H1 (cell line): ENCODE results near the gene ASXL1. TPM values are rescaled to one million over a fixed set of nuclear protein-coding genes. Genes with fewer than 3 reads are reported as not detected.

Source experiments
- CTCF ChIA-PET: fragments of 300-600 bp; sonication (Branson Sonifier 250); formaldehyde crosslinking; loops from one replicate; lab custom pipeline; 2021; ENCODE audit not compliant: partially characterized antibody; lab: Charles Lee
- POLR2A ChIA-PET: fragments of 300-600 bp; sonication (Branson Sonifier 250); formaldehyde crosslinking; loops from one replicate; lab custom pipeline; 2021; ENCODE audit warnings: inconsistent platforms; ENCODE audit not compliant: partially characterized antibody; lab: Charles Lee
- DNase-seq, 2 experiments: peaks; one replicate each; pipeline versions ENCODE4 v3.0.0 to v3.0.0-alpha.2; 2010 to 2022; ENCODE audit warnings: low spot score in 2 of 2, low read depth in 1 of 2, mixed read lengths in 1 of 2
- FAIRE-seq: peaks from 2 replicates; lab custom pipeline; 2011; peaks lifted over from hg19 to GRCh38; lab: Jason Lieb, UNC
- H2AFZ ChIP-seq: 2 replicates; pipeline ENCODE4 v1.8.1; 2012; ENCODE audit warnings: low read length, inconsistent platforms
- H2AK5ac ChIP-seq: 2 replicates; pipeline ENCODE4 v1.6.1; 2013; ENCODE audit warnings: low read depth, low read length
- H2BK120ac ChIP-seq: replicated peaks from 2 replicates; pipeline ENCODE3; 2013; ENCODE audit warnings: low read depth, low read length, inconsistent platforms
- H2BK12ac ChIP-seq: 2 replicates; pipeline ENCODE4 v1.6.1; 2013; ENCODE audit warnings: low read depth, low read length
- H2BK15ac ChIP-seq: 2 replicates; pipeline ENCODE4 v1.6.1; 2013; ENCODE audit warnings: low read length
- H2BK20ac ChIP-seq: 2 replicates; pipeline ENCODE4 v1.6.1; 2013; ENCODE audit warnings: low read length
- H2BK5ac ChIP-seq: 2 replicates; pipeline ENCODE4 v1.6.1; 2013; ENCODE audit warnings: low read depth, low read length
- H3K14ac ChIP-seq: 2 replicates; pipeline ENCODE4 v1.6.1; 2013; ENCODE audit warnings: inconsistent platforms; ENCODE audit not compliant: insufficient read length
- H3K18ac ChIP-seq: 2 replicates; pipeline ENCODE4 v1.6.1; 2013; ENCODE audit warnings: low read length; ENCODE audit errors: extremely low read depth
- H3K23ac ChIP-seq: 2 replicates; pipeline ENCODE4 v1.6.1; 2013; ENCODE audit warnings: inconsistent platforms; ENCODE audit not compliant: insufficient read length
- H3K23me2 ChIP-seq: 2 replicates; pipeline ENCODE4 v1.6.1; 2013; ENCODE audit warnings: low read depth, low read length
- H3K27ac ChIP-seq: 2 replicates; pipeline ENCODE4 v1.6.1; 2011; ENCODE audit warnings: low read depth, low read length, inconsistent platforms
- H3K27me3 ChIP-seq, 4 experiments: replicated peaks in 1 of 4; 1 replicate in 1 of 4; 2 replicates in 3 of 4; pipeline versions ENCODE4 v1.6.1 to v1.8.1; 2011 to 2013; ENCODE audit warnings: low read length in 3 of 4, mild to moderate bottlenecking in 3 of 4, inconsistent platforms in 2 of 4, mixed read lengths in 2 of 4, moderate library complexity in 1 of 4; ENCODE audit not compliant: control insufficient read depth in 3 of 4, insufficient read depth in 3 of 4; ENCODE audit errors: extremely low read depth in 1 of 4
- H3K36me3 ChIP-seq, 4 experiments: 2 replicates each; pipeline versions ENCODE4 v1.6.1 to v1.8.1; 2011 to 2013; ENCODE audit warnings: mild to moderate bottlenecking in 4 of 4, low read length in 3 of 4, moderate library complexity in 2 of 4, control low read depth in 1 of 4, inconsistent platforms in 1 of 4; ENCODE audit not compliant: insufficient read depth in 4 of 4, control insufficient read depth in 2 of 4
- H3K4ac ChIP-seq: replicated peaks from 2 replicates; pipeline ENCODE3; 2013; ENCODE audit warnings: low read length, low read depth, mixed read lengths, inconsistent platforms; ENCODE audit not compliant: insufficient read length
- H3K4me1 ChIP-seq, 4 experiments: replicated peaks in 1 of 4; 1 replicate in 1 of 4; 2 replicates in 3 of 4; pipeline versions ENCODE4 v1.6.1 to v1.8.1; 2011 to 2013; ENCODE audit warnings: low read length in 3 of 4, inconsistent platforms in 2 of 4, mixed read lengths in 1 of 4; ENCODE audit not compliant: insufficient read depth in 4 of 4, control insufficient read depth in 3 of 4
- H3K4me2 ChIP-seq, 2 experiments: 2 replicates each; pipeline versions ENCODE4 v1.6.1 to v1.8.1; 2011 to 2013; ENCODE audit warnings: low read depth in 2 of 2, low read length in 2 of 2, control low read depth in 1 of 2, inconsistent platforms in 1 of 2, mild to moderate bottlenecking in 1 of 2; ENCODE audit not compliant: insufficient read depth in 1 of 2
- H3K4me3 ChIP-seq, 4 experiments: fragments of 200-600, 300-600 bp in 1 of 4; sonication (generic), shearing (Covaris generic), sonication (Bioruptor Twin) in 1 of 4; 2 replicates each; pipeline versions ENCODE4 v1.5.1 to v1.8.1; 2011 to 2016; ENCODE audit warnings: low read length in 4 of 4, low read depth in 3 of 4, control low read depth in 2 of 4, inconsistent platforms in 2 of 4, mild to moderate bottlenecking in 2 of 4, mixed read lengths in 1 of 4, moderate library complexity in 1 of 4; ENCODE audit not compliant: insufficient read depth in 2 of 4; ENCODE audit errors: extremely low read depth in 1 of 4
- H3K56ac ChIP-seq: replicated peaks from 2 replicates; pipeline ENCODE3; 2013; ENCODE audit warnings: low read depth, mild to moderate bottlenecking, mixed read lengths, low read length, inconsistent platforms; ENCODE audit not compliant: insufficient read length
- H3K79me1 ChIP-seq: 2 replicates; pipeline ENCODE4 v1.6.1; 2013; ENCODE audit warnings: low read depth, low read length, control low read depth
- H3K79me2 ChIP-seq, 2 experiments: 2 replicates each; pipeline versions ENCODE4 v1.6.1 to v1.8.1; 2012 to 2013; ENCODE audit warnings: low read length in 2 of 2, mild to moderate bottlenecking in 2 of 2, inconsistent platforms in 1 of 2; ENCODE audit not compliant: insufficient read depth in 2 of 2, control insufficient read depth in 1 of 2
- H3K9ac ChIP-seq, 4 experiments: replicated peaks in 1 of 4; 1 replicate in 1 of 4; 2 replicates in 3 of 4; pipeline versions ENCODE4 v1.6.1 to v1.8.1; 2011 to 2013; ENCODE audit warnings: low read depth in 3 of 4, low read length in 3 of 4, control low read depth in 2 of 4, mild to moderate bottlenecking in 2 of 4, moderate library complexity in 2 of 4, inconsistent platforms in 1 of 4; ENCODE audit errors: extremely low read depth in 1 of 4
- H3K9me3 ChIP-seq, 2 experiments: 2 replicates each; pipeline versions ENCODE4 v1.6.1 to v1.8.1; 2012 to 2013; ENCODE audit warnings: mild to moderate bottlenecking in 2 of 2, moderate library complexity in 2 of 2, control low read depth in 1 of 2, inconsistent platforms in 1 of 2, low read depth in 1 of 2, low read length in 1 of 2, mixed read lengths in 1 of 2; ENCODE audit not compliant: insufficient read depth in 2 of 2
- H4K20me1 ChIP-seq, 2 experiments: replicated peaks in 1 of 2; 2 replicates each; pipeline versions ENCODE3 to v1.8.1; 2011 to 2013; ENCODE audit warnings: inconsistent platforms in 2 of 2, low read length in 2 of 2, mild to moderate bottlenecking in 1 of 2; ENCODE audit not compliant: insufficient read depth in 2 of 2, control insufficient read depth in 1 of 2
- H4K5ac ChIP-seq: 2 replicates; pipeline ENCODE4 v1.6.1; 2013; ENCODE audit warnings: low read length, low read depth, mixed read lengths, inconsistent platforms; ENCODE audit not compliant: insufficient read length
- H4K8ac ChIP-seq: 2 replicates; pipeline ENCODE4 v1.8.0; 2013; ENCODE audit warnings: mild to moderate bottlenecking, moderate library complexity, low read length, inconsistent platforms; ENCODE audit not compliant: insufficient read depth; ENCODE audit errors: extremely low read depth
- H4K91ac ChIP-seq: replicated peaks from 2 replicates; pipeline ENCODE3; 2013; ENCODE audit warnings: low read length, mixed read lengths, inconsistent platforms; ENCODE audit not compliant: insufficient read length
- RAD21 ChIP-seq, 2 experiments: IDR thresholded peaks in 1 of 2; conservative IDR thresholded peaks in 1 of 2; 2 replicates each; pipeline ENCODE4 v1.6.1; 2011; ENCODE audit warnings: low read depth in 2 of 2, low read length in 2 of 2, improper control_type of control experiment in 1 of 2, inconsistent platforms in 1 of 2, mild to moderate bottlenecking in 1 of 2, moderate library complexity in 1 of 2
- SIRT6 ChIP-seq: IDR thresholded peaks from one replicate; pipeline ENCODE4 v1.7.1; 2012; ENCODE audit warnings: low read length, inconsistent platforms
- SP2 ChIP-seq: IDR thresholded peaks from 2 replicates; pipeline ENCODE4 v1.6.1; 2012; ENCODE audit warnings: mild to moderate bottlenecking, low read length, inconsistent platforms
- WGBS, 2 experiments: shearing (Covaris generic) in 1 of 2; methylation state at CpG; one replicate each; pipeline versions ENCODE4 v1.1.6 to v1.1.7; 2013 to 2015; ENCODE audit warnings: low lambda C conversion rate in 2 of 2, mixed read lengths in 2 of 2, inconsistent platforms in 1 of 2, low coverage in 1 of 2, missing lambda C conversion rate in 1 of 2; ENCODE audit not compliant: insufficient replicate concordance in 2 of 2, insufficient coverage in 1 of 2, insufficient read length in 1 of 2; ENCODE audit errors: extremely low coverage in 1 of 2, missing lambda C conversion rate in 1 of 2; 5-methylcytosine and 5-hydroxymethylcytosine counted together
- polyA plus RNA-seq, 7 experiments: library from polyadenylated mRNA; depleted of rRNA in 3 of 7; stranded (reverse) in 5 of 7; unstranded in 2 of 7; fragments of >200 nt in 5 of 7; fragments of 200-250 nt in 2 of 7; gene quantifications; 1 replicate in 5 of 7; 2 replicates in 1 of 7; 4 replicates in 1 of 7; pipeline versions ENCODE4 v1.2.1 to v1.2.3, GENCODE V29; 2011 to 2013; ENCODE audit warnings: missing spikeins in 2 of 7, mixed read lengths in 2 of 7
- total RNA-seq: library from RNA; stranded (reverse); fragmentation: NEBNext Ultra II Directional; extraction: Animal tissue kit (Norgen Biotek cat#: 25700); gene quantifications from 2 replicates; pipeline ENCODE4 v1.2.1, GENCODE V29; 2021

ASXL1 gene
- total and polyA plus RNA-seq, 2 of the 8 experiments (the other 6 are each of a cell fraction or from before 2014, with no cell fraction given), result 10.6 to 26.5 TPM

GRCh38 chr20:32487381-32487780 is 129.2 kb downstream of the ASXL1 start:
- CTCF ChIA-PET, result interaction anchor here (0.6 kb wide), 1 partner anchor 46 kb away, joined by 3 read pairs; no protein-coding TSS in a partner anchor
- no peaks in the 10 kb centered on the region for H3K27me3 ChIP-seq
- DNase-seq, result no peak
- TF ChIP-seq RAD21 (IDR thresholded peaks at IDR 0.05 in 1 of 2, conservative IDR thresholded peaks at IDR 0.05 in 1 of 2; ENCODE audit: low read depth in 2 of 2, low read length in 2 of 2), result no peak
- no peak for TF ChIP-seq SIRT6
- no peak for TF ChIP-seq SP2

More at GRCh38 chr20:32487381-32487780, 129.2 kb downstream of the ASXL1 start:
- Histone ChIP-seq H2AFZ (no peak overlapping the region), H3K23me2 (peaks cover 8% of the 10 kb centered on the region; the same call in 1 of the 2 replicates), H2BK5ac (no peak overlapping the region), H3K79me2 (no peaks in the 10 kb centered on the region), H3K18ac (no peak overlapping the region), H4K5ac (no peak overlapping the region), H4K20me1 (no peaks in the 10 kb centered on the region), H3K9ac (no peak overlapping the region), H4K91ac (no peak overlapping the region), H3K56ac (no peak overlapping the region), H2BK12ac (no peak overlapping the region), H3K36me3 (no peaks in the 10 kb centered on the region), H2BK20ac (no peak overlapping the region), H3K4me2 (no peak overlapping the region), H2BK15ac (no peak overlapping the region), H3K9me3 (peaks cover 0 to 4% of the 10 kb centered on the region in 2 experiments; a peak in 1 of 4 replicates), H3K14ac (no peak overlapping the region), H2BK120ac (no peak overlapping the region), H3K79me1 (no peaks in the 10 kb centered on the region), H3K4me1 (peaks cover 0 to 4% (median 1%) of the 10 kb centered on the region in 4 experiments; a peak in 1 of 7 replicates), H3K4me3 (no peak overlapping the region), H3K23ac (no peak overlapping the region), H3K27ac (no peak overlapping the region), H3K4ac (no peak overlapping the region), H2AK5ac (no peak overlapping the region), H4K8ac (no peak overlapping the region)
- FAIRE-seq, result no peak
- 75% methylated on average over 3 of the region's 3 CpGs; no CpG with 5 or more reads in 1 of the 2 experiments for WGBS, 2 experiments
- POLR2A ChIA-PET, result no interaction called here
